ENCODE data around the gene EXOSC1.
A peak's percentile ranks its signal among the peaks of the same experiment; 100 is the strongest.
"Not testable (repeated sequence)": the region's sequence is repeated elsewhere in the genome, so short reads cannot be mapped to it uniquely, and the experiment has no call there.

Gene EXOSC1

DNA sequence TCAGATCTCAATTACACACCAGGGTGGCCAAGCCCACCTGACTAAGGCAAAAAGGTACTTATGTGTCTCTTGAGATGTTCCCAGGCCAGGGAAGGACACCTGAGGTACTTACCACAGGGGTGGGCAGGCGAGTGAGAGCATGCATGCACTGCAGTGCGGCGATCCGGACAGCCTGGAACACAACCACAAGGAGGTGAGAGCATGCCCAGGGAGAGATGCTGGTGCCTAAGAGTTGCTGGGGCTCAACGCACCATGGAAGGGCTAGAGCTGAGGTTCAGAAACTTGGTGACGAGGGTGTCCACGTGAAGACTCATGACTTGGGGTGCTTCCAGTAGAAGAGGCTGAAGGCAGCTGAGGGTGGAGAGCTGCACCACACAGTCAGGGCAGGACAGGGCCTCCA lies 13.3 kb upstream of the EXOSC1 start:
- DNase-seq (ENCODE audit: low read depth, low spot score) = no peak

DNA sequence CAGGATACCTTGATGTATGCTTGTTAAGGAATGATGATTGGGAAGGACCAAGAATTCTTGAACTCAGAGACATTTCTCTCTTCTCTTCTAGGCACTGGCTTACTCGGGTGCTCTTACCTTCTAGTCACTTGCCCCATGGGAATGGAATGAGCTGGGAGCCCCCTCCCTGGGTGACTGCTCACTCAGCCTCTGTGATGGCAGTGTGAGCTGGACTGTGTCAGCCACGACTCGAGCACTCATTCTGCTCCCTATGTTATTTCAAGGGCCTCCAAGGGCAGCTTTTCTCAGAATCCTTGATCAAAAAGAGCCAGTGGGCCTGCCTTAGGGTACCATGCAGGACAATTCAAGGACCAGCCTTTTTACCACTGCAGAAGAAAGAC lies 10.9 kb upstream of the EXOSC1 start:
- no peak for DNase-seq (ENCODE audit: low read depth, low spot score)

DNA sequence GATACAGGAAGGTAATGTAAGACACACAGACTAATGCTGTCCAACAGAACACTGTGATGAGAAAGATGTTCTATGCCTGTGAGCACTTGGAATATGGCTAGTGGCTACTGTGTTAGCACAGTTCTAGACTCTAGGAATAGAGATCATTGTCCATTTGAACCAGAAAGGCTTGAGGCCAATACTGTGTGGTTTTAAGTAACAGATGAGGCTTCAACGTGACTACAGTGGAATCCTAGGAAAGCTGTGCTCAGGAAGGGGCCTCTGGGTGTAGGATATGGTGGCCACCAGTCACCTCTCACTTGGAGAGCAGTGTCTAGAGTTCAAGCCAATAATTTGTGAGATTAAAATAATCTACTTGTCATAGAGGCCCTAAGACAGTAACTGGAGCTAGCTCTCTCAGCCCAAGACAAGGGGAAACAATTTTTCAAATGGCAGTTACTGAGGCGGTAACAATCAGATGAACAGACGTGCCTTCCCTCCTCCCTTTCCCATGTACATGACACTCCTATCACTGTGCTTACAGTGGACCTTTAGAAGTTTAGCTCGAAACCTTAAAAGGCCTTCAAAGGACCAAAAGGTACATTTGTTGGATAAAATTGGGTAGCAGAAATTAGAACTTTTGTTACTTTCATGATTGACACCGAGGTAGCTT lies 10.4 kb upstream of the EXOSC1 start:
- no peak for DNase-seq (ENCODE audit: low read depth, low spot score)

DNA sequence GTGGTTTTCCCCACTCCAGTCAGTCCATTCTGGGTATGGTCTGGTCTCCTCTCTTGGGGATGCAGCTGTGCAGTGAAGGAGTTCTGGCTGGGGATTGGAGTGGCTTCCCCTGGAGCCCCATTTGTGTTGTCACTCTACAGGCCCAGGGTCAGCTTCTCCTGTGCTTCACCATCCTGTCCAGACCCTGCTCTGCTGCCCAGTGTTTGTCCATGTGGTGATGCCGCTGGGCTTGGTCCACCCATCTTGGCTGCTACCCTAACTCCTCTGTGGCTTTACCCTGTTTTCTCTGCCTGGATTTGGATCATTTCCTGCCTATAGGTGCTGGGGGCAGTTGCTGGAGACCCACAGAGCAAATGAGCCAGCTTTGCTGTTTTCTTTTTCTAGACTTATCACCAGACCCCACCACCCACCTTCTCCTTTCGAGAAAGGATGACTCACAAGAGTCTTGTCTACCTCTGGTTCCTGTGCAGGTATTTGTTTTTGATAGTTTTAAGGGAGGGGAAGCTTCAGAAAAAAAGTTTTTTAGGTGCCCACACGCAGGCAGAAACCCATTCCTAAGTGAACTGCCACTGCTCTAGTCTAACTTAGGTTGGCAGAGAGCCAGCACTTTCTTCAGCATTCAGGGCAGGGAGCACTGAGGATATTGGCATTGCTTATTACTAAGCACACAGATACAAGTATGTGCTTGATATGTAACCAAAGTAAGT lies 8.7 kb upstream of the EXOSC1 start:
- DNase-seq (ENCODE audit: low read depth, low spot score) = no peak

DNA sequence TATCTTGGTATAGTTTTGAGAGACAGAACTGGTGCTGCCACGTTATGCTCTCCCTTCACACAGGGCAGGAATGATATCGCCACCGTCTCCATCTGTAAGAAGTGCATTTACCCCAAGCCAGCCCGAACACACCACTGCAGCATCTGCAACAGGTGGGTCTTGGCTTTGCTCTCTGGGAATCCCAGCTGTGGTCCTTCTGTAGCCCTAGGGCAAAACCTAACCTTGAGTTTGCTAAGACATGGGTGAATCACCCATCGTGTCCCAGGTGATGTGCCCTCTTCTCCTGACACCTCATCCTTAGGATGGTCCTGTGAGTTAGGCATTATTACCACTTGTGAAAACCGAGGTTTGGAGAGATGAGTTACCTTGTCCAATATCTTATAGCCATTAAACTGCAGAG lies 6.5 kb upstream of the EXOSC1 start:
- DNase-seq (ENCODE audit: low read depth, low spot score) = no peak

DNA sequence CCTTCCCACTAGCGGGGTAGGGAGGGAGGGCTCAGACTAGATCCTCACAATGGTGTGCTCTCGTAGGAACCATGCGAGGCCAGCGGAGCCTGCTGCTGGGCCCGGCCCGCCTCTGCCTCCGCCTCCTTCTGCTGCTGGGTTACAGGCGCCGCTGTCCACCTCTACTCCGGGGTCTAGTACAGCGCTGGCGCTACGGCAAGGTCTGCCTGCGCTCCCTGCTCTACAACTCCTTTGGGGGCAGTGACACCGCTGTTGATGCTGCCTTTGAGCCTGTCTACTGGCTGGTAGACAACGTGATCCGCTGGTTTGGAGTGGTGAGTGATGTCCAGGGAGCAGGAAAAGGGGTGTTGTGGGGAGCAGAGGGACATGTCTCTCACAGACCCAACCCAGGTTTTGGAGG lies 5.8 kb upstream of the EXOSC1 start:
- DNase-seq (ENCODE audit: low read depth, low spot score) = no peak

DNA sequence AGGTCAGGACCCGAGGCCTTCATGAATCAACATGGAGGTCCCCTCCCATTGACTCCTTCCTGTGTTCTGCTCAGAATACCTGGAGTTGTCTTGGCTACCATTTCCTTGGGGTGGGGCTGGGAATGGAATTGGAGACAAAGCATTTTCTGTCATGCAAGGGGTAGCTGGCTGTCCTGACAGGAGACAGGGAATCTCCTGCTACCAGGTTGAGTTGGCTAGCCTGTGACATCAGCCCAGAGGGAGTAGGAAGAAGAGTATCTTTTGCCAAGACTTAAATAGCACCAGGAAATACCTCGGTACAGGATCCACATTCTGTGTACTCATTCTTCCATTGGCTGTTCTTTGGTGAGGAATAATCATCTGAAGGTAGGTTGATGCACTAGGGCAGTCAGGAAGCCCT lies 5.0 kb upstream of the EXOSC1 start:
- DNase-seq (ENCODE audit: low read depth, low spot score) = no peak

DNA sequence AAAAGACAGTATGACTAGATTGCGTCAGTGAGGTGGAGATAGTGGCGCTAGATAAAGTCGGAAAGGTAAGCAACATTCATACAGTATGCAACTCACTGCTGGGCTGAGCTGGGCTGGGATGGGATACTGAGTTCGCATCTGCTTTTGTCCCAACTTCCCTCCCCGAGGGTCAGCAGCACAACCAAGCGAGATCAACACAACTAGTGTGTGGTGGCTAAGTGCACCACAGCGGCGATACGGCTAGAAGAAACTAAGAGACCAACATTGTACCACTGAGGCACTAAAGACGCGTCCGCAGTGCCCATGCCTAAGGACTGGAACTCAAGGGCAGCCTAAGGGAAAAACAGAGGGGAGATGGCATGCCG lies 467 bp downstream of the EXOSC1 start:
- DNase-seq (ENCODE audit: low read depth, low spot score) = no peak

DNA sequence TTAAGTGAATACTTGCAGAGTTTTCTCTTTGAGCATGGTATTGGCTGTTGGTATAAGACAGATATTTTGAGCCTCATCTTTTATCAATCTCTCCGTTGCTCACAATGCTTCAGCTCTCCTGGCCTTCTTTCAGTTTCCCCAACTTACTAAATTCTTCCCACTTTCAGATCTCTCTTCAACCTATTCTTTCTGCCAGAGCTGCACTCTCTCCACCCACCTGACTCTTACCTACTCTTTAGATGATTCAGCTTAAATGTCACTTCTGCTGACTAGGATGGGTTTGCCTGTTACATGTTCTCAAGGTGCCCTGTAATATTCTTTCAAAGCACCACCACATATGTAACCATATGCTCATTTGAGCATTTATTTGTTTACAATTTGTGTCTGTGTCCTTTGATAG lies 1.6 kb downstream of the EXOSC1 start:
- no peak for DNase-seq (ENCODE audit: low read depth, low spot score)

DNA sequence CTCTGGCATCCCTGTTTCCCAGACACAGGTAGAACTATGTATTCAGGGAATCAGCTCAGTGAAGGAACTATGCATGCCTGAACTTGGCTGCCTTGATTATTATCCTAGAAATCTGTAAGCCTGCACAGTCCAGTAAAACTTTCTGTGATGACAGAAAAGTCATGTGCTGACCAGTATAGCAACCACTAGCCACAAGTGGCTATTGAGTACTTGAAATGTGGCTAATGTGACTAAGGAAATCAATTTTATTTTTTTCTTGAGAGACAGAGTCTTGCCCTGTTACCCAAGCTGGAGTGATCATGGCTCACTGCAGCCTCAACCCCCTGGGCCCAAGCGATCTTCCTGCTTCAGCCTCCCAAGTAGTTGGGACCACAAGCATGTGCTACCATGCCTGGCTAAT lies 3.5 kb downstream of the EXOSC1 start:
- DNase-seq (ENCODE audit: low read depth, low spot score) = no peak

DNA sequence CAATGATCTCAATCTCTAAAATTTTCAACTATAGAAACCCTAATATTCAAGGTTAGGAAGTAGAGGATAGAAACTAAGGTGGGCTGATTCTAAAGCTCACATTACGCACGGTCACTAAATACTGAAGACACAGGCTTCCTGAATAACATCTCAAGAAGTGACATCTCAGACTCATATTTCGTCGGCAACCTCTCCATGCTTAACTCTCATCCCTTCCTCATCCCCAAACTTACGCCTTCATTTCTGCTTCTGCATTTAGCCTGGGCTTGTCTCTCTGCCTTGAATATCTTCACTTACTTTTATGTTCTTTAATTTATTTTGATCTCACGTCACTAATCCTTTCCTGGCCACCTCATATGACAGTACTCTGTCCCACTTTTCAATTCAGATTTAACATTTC lies 10.6 kb downstream of the EXOSC1 start:
- no peak for DNase-seq (ENCODE audit: low read depth, low spot score)

DNA sequence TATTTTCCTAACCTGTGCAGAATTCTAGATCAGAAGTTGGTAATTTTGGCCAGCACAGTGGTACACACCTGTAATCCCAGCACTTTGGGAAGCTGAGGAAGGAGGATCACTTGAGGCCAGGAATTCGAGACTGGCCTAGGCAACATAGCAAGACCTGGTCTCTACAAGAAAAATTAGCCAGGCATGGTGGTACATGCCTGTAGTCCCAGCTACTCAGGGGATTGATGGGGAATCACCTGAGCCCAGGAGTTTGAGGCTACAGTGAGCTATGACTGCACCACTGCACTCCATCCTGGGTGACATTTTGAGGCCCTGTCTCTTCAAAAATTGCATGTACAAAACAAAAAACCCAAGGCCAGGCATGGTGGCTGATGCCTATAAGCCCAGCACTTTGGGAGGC lies 11.2 kb downstream of the EXOSC1 start:
- DNase-seq (ENCODE audit: low read depth, low spot score) = no peak

DNA sequence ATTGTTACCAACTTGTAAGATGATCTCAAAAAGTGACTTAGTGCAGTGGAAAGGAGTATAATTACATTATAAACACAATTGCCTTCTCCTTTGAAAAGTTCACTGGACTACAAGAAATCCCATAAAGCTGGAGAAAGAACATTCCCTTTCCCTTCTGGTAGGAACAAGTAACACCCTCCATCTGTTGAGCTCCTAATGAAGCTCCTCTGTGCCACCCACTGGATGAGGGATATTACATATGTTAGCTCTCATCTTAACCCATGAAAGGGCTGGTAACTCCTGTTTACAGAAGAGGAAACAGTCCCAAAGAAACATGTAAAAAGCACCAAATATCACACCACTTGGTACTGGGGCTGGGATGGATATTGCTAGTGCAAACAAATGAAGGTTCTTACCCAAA lies 11.8 kb downstream of the EXOSC1 start:
- no peak for DNase-seq (ENCODE audit: low read depth, low spot score)

DNA sequence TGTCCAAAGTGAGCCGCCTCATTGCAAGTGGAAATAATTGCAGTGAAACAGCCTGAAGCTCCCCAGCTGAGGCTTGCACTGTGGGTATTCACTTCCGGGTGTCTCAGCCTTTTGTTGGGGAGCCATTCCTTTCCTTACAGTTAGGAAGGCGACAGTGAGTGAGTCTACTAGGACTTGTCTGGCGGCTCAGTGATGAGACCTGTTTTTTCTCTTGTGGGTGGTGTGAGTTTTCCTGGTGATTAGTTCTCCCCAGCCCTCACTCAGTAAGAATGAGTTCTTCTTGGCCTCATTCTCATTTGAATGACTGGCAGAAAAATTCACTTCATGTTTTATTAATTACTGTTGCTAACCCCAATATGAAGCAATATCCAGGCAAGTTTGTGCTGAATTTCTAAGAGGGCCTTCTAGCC lies 17.2 kb downstream of the EXOSC1 start:
- no peak for DNase-seq (ENCODE audit: low read depth, low spot score)

DNA sequence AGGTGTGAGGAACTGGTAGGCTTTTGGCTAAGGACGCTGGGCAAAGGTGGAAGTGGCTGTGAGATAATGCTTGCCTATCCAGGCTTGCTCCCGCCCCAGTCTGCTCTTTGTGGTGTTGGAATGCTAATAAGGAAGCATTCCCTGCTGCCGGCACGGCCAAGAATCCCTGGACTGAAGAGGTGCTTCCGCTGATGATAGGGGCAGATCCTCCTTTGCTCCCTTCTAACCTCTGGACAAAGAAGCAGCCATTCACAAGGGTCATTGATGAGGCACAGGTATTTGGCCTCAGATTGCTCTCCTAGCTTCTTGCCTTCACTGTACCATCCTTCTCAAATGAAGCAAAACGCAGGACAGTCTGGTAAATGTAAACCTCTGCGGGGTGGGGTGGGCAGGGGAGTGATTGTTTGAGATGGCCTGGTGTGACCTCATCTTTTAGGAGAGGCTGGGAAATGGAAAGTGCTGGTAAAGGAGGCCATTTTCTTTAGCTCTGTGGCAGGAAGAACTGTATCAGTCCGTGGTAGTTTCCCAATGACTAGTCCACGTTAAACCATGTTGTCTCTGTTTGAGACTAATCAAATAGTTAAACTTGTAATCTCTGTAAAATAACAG lies 18.1 kb downstream of the EXOSC1 start:
- DNase-seq (ENCODE audit: low read depth, low spot score) = no peak

DNA sequence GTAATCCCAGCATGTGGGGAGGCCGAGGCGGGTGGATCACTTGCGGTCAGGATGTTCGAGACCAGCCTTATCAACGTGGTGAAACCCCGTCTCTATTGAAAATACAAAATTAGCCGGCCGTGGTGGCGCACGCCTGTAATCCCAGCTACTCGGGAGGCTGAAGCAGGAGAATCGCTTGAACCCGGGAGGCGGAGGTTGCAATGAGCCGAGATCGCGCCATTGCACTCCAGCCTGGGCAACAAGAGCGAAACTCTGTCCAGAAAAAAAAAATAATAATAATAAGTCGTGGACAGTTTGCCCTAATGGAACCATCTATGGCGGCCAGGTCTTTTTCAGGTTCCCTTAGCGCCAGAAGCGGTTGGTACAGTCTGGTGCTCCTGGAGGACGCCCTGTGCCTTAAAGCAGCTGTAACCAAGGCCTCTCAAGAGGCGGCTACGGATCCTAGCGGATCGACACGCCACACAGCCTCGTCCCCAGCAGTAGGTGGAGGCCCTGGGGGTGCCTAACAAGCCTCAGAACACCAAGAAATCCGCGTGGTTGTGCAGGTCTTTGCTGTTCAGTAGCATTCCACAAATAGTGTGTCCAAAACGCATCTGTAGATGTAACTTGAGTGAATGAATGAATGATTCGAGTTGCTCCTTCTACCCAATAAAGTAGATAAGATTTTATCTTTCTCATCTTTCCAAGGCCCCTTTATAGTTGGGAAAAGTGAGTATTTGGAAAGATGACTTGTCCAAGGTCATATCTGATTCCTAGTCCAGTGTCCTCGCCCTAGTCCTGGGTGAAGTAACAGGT lies 18.8 kb downstream of the EXOSC1 start:
- DNase-seq (ENCODE audit: low read depth, low spot score) = no peak

DNA sequence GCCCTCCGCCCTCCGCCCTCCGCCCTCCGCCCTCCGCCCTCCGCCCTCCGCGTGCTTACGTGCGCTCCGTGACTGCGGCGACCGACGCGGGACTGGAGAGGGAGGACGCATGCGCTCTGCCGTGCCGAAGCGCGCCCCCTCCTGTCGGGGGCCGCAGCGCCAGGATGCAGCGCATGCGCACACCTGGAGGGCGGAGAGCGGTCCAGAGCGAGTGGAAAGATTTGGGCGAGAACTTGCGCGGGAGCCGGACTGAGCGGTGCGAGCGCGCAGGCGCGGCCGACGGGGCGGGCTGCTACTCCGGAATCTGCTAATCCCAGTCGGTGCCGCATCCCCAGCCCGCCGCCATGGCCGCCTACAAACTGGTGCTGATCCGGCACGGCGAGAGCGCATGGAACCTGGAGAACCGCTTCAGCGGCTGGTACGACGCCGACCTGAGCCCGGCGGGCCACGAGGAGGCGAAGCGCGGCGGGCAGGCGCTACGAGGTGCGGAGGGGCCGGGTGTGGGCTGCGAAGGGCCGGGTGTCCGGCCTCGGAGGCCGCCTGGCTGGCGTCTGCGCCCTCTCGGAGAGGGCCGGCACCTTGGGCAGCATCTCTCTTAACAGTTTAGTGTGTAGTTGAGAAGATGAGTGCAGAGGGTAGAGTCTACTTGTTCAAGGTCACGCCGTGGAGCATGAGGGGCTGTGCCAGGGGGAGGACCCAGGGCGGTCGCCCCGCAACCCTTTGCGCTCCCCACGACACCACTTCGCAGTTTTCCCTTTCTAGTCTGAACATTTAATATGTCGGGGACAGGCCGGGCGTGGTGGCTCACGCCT lies 19.6 kb downstream of the EXOSC1 start, which contains the start of gene PGAM1:
Gene PGAM1 (plus strand): TSS at position 228 of the 812 bp plus-strand sequence. CDS start 117 bp downstream, at position 345.
- peak; percentile 89 for DNase-seq (ENCODE audit: low read depth, low spot score)

DNA sequence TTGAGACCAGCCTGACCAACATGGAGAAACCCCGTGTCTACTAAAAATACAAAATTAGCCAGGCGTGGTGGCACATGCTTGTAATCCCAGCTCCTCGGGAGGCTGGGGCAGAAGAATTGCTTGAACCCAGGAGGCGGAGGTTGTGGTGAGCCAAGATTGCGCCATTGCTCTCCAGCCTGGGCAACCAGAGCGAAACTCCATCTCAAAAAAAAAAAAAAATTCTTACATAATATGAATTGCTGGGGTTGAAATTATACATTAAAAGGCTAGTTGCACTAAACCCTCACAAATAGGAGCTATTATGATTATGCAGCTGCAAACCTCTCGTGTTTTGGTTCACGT lies 22.1 kb downstream of the EXOSC1 start:
- DNase-seq (ENCODE audit: low read depth, low spot score) = not testable (repeated sequence)

DNA sequence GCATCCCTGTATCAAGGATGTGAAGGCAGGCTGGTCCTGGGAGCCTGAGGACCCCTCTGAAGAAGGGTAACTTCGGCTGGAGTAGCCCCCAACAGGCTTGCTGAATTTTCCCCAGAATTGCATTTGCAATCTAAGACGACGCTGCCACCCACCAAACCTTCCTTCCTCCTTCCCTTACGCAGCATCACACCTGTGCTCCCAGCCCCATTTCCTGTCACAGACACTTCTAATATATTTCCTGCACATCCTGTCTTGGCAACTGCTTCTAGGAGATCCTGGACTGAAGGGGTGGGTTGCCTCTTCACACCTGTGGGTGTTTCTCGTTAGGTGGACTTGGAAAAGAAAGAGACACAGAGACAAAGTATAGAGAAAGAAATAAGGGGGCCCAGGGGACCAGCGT lies 29.2 kb downstream of the EXOSC1 start:
- no peak for DNase-seq (ENCODE audit: low read depth, low spot score)

DNA sequence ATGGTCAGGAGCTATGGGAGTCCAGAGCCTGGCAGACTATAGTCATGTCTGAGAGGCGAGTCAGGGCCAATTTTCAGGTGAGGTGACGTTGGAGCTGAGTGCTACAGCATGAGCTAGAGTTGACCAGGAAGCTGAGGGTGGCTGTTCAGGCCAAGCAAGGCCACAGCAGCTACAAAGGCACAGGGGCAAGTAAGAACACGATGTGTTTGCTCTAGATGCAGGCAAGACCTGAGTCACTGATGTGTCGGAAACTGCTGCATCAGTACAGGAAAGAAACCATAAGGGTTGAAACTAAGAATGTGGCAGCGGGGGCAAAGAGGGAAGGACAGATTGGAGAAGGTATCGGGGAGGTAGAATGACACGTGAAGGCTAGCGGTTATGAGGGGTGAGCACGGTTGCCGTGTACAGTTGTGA lies 32.9 kb downstream of the EXOSC1 start:
- DNase-seq (ENCODE audit: low read depth, low spot score) = no peak

DNA sequence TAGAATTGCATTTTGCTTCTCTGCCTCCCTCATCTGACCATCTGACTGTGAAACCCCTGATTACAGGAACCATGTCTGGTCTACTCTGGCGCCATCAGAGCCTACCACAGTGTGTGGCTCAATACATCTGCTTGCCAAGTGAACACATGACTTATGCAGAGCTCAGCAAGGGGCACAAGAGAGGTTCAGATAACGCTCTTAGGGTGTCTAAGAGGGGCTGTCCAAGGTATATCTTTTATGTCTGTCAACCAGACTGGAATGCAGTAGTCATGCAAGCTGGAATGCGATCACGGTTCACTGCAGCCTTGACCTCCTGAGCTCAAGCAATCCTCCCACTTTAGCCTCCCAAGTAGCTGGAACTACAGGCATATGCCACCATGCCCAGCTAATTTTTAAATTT lies 34.4 kb downstream of the EXOSC1 start:
- DNase-seq (ENCODE audit: low read depth, low spot score) = no peak

Data from smooth muscle cell of the brain vasculature (primary cell).